Panc1 (cell line): ENCODE data around the gene NEK7. TPM values are rescaled to one million over a fixed set of nuclear protein-coding genes. Genes with fewer than 3 reads are reported as not detected.

Source experiments
- ATAC-seq: fragments of 200-7000 bp; cut with Tn5 transposase; 2 replicates; pipeline ENCODE4 v1.9.1; 2020; ENCODE audit warnings: mild to moderate bottlenecking, moderate library complexity
- BruUV-seq: library from RNA; stranded (reverse); fragments of 400-500 nt; replicated peaks from 2 replicates; lab custom pipeline; 2021; lab: Mats Ljungman, UMichigan
- CTCF ChIA-PET: fragments of 300-600 bp; sonication (Branson Sonifier 250); formaldehyde crosslinking; loops from one replicate; lab custom pipeline; 2022; ENCODE audit warnings: antibody characterized with exemption; lab: Charles Lee
- POLR2A ChIA-PET: fragments of 300-600 bp; sonication (Branson Sonifier 250); formaldehyde crosslinking; loops from one replicate; lab custom pipeline; 2022; ENCODE audit warnings: antibody characterized with exemption; lab: Charles Lee
- DNase-seq: peaks from one replicate; pipeline ENCODE4 v3.0.0-alpha.2; 2010; ENCODE audit warnings: low read depth, low spot score
- H3K27ac ChIP-seq: 2 replicates; pipeline ENCODE4 v1.5.1; 2011; ENCODE audit warnings: mild to moderate bottlenecking, low read length, inconsistent platforms
- H3K27me3 ChIP-seq: fragments of 200-500 bp; sonication (Bioruptor generic); 2 replicates; pipeline ENCODE4 v1.6.0; 2014; ENCODE audit warnings: low read length, inconsistent platforms; ENCODE audit not compliant: control insufficient read depth, insufficient read depth
- H3K36me3 ChIP-seq: fragments of 200-500 bp; sonication (Bioruptor generic); 2 replicates; pipeline ENCODE4 v1.5.1; 2014; ENCODE audit warnings: inconsistent platforms, mild to moderate bottlenecking, low read length, moderate library complexity; ENCODE audit not compliant: control insufficient read depth, insufficient read depth
- H3K4me1 ChIP-seq: 2 replicates; pipeline ENCODE4 v1.5.1; 2011; ENCODE audit warnings: inconsistent platforms, mild to moderate bottlenecking, low read length, moderate library complexity; ENCODE audit not compliant: control insufficient read depth, insufficient read depth
- H3K4me3 ChIP-seq, 2 experiments: 2 replicates each; pipeline ENCODE4 v1.5.1; 2011 to 2012; ENCODE audit warnings: low read depth in 2 of 2, low read length in 2 of 2, mild to moderate bottlenecking in 2 of 2, inconsistent platforms in 1 of 2, moderate library complexity in 1 of 2
- H3K9me3 ChIP-seq: fragments of 200-500 bp; sonication (Bioruptor generic); 2 replicates; pipeline ENCODE4 v1.5.1; 2014; ENCODE audit warnings: low read depth, mild to moderate bottlenecking, inconsistent platforms, low read length, moderate library complexity; ENCODE audit not compliant: control insufficient read depth, insufficient read depth
- POLR2AphosphoS5 ChIP-seq: IDR thresholded peaks from 2 replicates; pipeline ENCODE4 v1.6.1; 2012; ENCODE audit warnings: mild to moderate bottlenecking, low read depth, low read length, moderate library complexity
- SIN3A ChIP-seq: IDR thresholded peaks from 2 replicates; pipeline ENCODE4 v1.6.1; 2012; ENCODE audit warnings: low read depth, mild to moderate bottlenecking, low read length, moderate library complexity, borderline replicate concordance; ENCODE audit not compliant: insufficient read depth
- TCF7L2 ChIP-seq: IDR thresholded peaks from 2 replicates; pipeline ENCODE4 v1.6.1; 2011; ENCODE audit warnings: mild to moderate bottlenecking, low read depth, low read length, inconsistent platforms
- in situ Hi-C: cut with HindIII; loops from 2 replicates; pipeline ENCODE4 v1.10.0; 2016; ENCODE audit warnings: low sequenced_read_pairs, low pct_unique_long_range_greater_than_20kb
- intact Hi-C: fragments of 100-400 bp; cut with micrococcal nuclease; formaldehyde crosslinking; loops from one replicate; pipeline ENCODE4 v1.10.0; 2022; ENCODE audit not compliant: unreplicated experiment
- total RNA-seq: library from RNA; stranded (reverse); gene quantifications from one replicate; pipeline ENCODE4 v1.2.1, GENCODE V29; 2021; ENCODE audit not compliant: unreplicated experiment
- TF ChIP-seq, protein P1 (sequence below), 2 experiments: IDR thresholded peaks; 2 replicates each; pipeline ENCODE4 v1.6.1; 2011 to 2012; ENCODE audit warnings: low read depth in 2 of 2, control low read depth in 1 of 2, low read length in 1 of 2, mild to moderate bottlenecking in 1 of 2, moderate library complexity in 1 of 2; ENCODE audit not compliant: insufficient read depth in 1 of 2
- TF ChIP-seq, protein P2 (sequence below): fragments of 450-650 bp; IDR thresholded peaks from 2 replicates; pipeline ENCODE4 v1.5.1; 2017; ENCODE audit warnings: mild to moderate bottlenecking

The NEK7 gene
- total RNA-seq, 1 experiment from 2014 or later, result 53.0 TPM

DNA sequence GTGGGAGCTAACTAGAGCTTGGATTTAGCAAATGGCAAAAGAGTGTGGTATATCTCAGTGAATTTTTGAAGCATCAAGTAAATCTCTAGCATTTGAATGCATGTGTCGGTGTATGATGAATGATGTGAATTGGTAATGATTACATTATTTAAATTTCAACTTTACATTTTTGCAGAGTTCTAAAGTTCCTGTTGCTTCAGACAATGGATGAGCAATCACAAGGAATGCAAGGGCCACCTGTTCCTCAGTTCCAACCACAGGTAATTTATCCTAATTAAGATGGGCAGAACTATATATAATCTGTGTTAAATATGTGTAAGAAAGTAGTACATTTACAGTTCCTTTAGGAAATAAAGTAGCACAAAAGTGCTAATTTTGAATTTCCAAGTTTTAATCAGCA lies 75.6 kb downstream of the NEK7 start:
- ChIA-PET POLR2A (no interaction called here), CTCF (no interaction called here)
- no peaks in the 10 kb centered on the region; the same call in 1 of the 2 replicates for H3K36me3 ChIP-seq
- no TSS peak for BruUV-seq
- intact Hi-C loops, result no loop called here
- no peak overlapping the region for H3K4me3 ChIP-seq
- ATAC-seq (no peak), DNase-seq (no peak)
- in situ Hi-C loops, result no loop called here
- no peaks in the 10 kb centered on the region for H3K9me3 ChIP-seq
- H3K27ac ChIP-seq, result no peak overlapping the region; the same call in 1 of the 2 replicates
- TF ChIP-seq TCF7L2 (no peak), POLR2AphosphoS5 (no peak)
- TF ChIP-seq, protein P1, sequence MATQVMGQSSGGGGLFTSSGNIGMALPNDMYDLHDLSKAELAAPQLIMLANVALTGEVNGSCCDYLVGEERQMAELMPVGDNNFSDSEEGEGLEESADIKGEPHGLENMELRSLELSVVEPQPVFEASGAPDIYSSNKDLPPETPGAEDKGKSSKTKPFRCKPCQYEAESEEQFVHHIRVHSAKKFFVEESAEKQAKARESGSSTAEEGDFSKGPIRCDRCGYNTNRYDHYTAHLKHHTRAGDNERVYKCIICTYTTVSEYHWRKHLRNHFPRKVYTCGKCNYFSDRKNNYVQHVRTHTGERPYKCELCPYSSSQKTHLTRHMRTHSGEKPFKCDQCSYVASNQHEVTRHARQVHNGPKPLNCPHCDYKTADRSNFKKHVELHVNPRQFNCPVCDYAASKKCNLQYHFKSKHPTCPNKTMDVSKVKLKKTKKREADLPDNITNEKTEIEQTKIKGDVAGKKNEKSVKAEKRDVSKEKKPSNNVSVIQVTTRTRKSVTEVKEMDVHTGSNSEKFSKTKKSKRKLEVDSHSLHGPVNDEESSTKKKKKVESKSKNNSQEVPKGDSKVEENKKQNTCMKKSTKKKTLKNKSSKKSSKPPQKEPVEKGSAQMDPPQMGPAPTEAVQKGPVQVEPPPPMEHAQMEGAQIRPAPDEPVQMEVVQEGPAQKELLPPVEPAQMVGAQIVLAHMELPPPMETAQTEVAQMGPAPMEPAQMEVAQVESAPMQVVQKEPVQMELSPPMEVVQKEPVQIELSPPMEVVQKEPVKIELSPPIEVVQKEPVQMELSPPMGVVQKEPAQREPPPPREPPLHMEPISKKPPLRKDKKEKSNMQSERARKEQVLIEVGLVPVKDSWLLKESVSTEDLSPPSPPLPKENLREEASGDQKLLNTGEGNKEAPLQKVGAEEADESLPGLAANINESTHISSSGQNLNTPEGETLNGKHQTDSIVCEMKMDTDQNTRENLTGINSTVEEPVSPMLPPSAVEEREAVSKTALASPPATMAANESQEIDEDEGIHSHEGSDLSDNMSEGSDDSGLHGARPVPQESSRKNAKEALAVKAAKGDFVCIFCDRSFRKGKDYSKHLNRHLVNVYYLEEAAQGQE (IDR thresholded peaks at IDR 0.05; ENCODE audit: insufficient read depth in 1 of 2, low read depth in 2 of 2, low read length in 1 of 2), result no peak
- no peaks in the 10 kb centered on the region for H3K27me3 ChIP-seq
- H3K4me1 ChIP-seq, result peaks cover 9% of the 10 kb centered on the region

DNA sequence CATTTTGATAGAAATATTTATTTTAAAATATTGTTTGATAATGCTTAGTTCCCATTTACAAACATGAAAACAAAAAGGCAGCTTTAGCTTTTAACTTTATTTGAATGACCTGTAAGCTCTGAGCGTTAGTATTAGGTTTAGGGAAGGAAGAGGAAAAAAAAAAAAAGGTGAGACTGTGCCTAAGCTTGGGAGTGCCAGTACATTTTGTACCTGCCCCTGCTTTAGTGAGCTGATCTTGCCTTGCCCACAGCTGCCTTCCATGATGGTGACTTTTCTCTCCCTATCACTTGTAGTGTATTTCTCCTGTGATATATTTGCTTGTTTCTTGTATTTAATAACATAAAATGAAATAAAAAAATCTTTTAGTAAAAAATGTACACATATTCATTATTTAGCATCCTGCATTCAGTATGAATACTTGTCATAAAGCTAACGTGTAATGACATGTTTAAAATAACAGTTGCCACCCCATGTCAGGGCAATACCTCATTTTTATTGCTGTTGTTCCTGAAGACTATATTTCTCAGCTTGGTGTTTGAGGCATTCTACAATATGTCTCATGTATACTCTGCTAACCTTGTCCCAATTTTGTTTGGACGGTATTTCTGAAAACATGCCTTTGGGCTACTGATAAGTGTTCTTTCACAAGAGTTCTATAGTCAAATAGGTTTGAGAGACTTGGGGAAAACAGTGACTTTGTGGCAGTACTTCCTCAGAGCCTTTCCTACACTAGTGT lies 76.3 kb downstream of the NEK7 start:
- intact Hi-C loops, result no loop called here
- no TSS peak for BruUV-seq
- CTCF ChIA-PET, result no interaction called here

More for the DNA sequence above, 76.3 kb downstream of the NEK7 start:
- TF ChIP-seq, protein P2, sequence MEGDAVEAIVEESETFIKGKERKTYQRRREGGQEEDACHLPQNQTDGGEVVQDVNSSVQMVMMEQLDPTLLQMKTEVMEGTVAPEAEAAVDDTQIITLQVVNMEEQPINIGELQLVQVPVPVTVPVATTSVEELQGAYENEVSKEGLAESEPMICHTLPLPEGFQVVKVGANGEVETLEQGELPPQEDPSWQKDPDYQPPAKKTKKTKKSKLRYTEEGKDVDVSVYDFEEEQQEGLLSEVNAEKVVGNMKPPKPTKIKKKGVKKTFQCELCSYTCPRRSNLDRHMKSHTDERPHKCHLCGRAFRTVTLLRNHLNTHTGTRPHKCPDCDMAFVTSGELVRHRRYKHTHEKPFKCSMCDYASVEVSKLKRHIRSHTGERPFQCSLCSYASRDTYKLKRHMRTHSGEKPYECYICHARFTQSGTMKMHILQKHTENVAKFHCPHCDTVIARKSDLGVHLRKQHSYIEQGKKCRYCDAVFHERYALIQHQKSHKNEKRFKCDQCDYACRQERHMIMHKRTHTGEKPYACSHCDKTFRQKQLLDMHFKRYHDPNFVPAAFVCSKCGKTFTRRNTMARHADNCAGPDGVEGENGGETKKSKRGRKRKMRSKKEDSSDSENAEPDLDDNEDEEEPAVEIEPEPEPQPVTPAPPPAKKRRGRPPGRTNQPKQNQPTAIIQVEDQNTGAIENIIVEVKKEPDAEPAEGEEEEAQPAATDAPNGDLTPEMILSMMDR, result no peak
- TF ChIP-seq TCF7L2 (no peak), POLR2AphosphoS5 (no peak), SIN3A (no peak)
- TF ChIP-seq, protein P1 (IDR thresholded peaks at IDR 0.05; ENCODE audit: insufficient read depth in 1 of 2, low read depth in 2 of 2, low read length in 1 of 2), result no peak
- H3K27ac ChIP-seq, result no peak overlapping the region
- no peaks in the 10 kb centered on the region; the same call in 1 of the 2 replicates for H3K36me3 ChIP-seq
- H3K27me3 ChIP-seq, result no peaks in the 10 kb centered on the region
- in situ Hi-C loops, result no loop called here
- ATAC-seq (no peak), DNase-seq (no peak)
- no peaks in the 10 kb centered on the region for H3K9me3 ChIP-seq
- H3K4me3 ChIP-seq, result no peak overlapping the region
- POLR2A ChIA-PET, result no interaction called here
- H3K4me1 ChIP-seq, result peaks cover 9% of the 10 kb centered on the region
